ENCODE results near the gene PRDM9.
A peak's percentile ranks its signal among the peaks of the same experiment; 100 is the strongest.
"Not testable (repeated sequence)": the region's sequence is repeated elsewhere in the genome, so short reads cannot be mapped to it uniquely, and the experiment has no call there.

The PRDM9 gene

GRCh38 chr5:23490993-23491392 lies 16.4 kb upstream of the PRDM9 start:
- H3K27ac ChIP-seq: no peak overlapping the region
- POLR2A ChIA-PET (ENCODE audit: low non-redundant PET): no interaction called here
- TF ChIP-seq CTCF (conservative IDR thresholded peaks at IDR 0.05; ENCODE audit: low read depth): no peak
- CTCF ChIA-PET: interaction anchor here (0.6 kb wide), 1 partner anchor 10 kb away, joined by 3 read pairs; no protein-coding TSS in a partner anchor
- DNase-seq (ENCODE audit: low spot score): no peak

GRCh38 chr5:23494558-23494957 lies 12.9 kb upstream of the PRDM9 start:
- no peak for DNase-seq (ENCODE audit: low spot score)
- ChIA-PET POLR2A (ENCODE audit: low non-redundant PET) (no interaction called here), CTCF (no interaction called here)
- TF ChIP-seq CTCF (conservative IDR thresholded peaks at IDR 0.05; ENCODE audit: low read depth): no peak
- H3K27ac ChIP-seq: no peak overlapping the region

GRCh38 chr5:23496576-23496975 lies 10.8 kb upstream of the PRDM9 start:
- CTCF ChIA-PET: no interaction called here

GRCh38 chr5:23506329-23507236 lies 826 bp upstream of the PRDM9 start:
- ChIA-PET POLR2A (ENCODE audit: low non-redundant PET) (no interaction called here), CTCF (interaction anchor here (0.5 to 0.6 kb wide), 3 partner anchors 154 to 383 kb away, joined by 3 to 8 read pairs (median 4); no protein-coding TSS in a partner anchor)
- DNase-seq (ENCODE audit: low spot score): peak; percentile 6
- H3K27ac ChIP-seq: no peak overlapping the region
- TF ChIP-seq CTCF (conservative IDR thresholded peaks at IDR 0.05; ENCODE audit: low read depth): peak; percentile 16; the same call in 1 of the 2 replicates

More at GRCh38 chr5:23496576-23496975, 10.8 kb upstream of the PRDM9 start:
- DNase-seq (ENCODE audit: low spot score): no peak
- POLR2A ChIA-PET (ENCODE audit: low non-redundant PET): no interaction called here
- TF ChIP-seq CTCF (conservative IDR thresholded peaks at IDR 0.05; ENCODE audit: low read depth): no peak
- H3K27ac ChIP-seq: no peak overlapping the region

- CTCF ChIA-PET; H3K27ac ChIP-seq; DNase-seq (ENCODE audit: low spot score); POLR2A ChIA-PET (ENCODE audit: low non-redundant PET): not testable (repeated sequence)
Observed at GRCh38 chr5:23510434-23510833, 3.0 kb downstream of the PRDM9 start.

- ChIA-PET CTCF (interaction anchor here (0.7 kb wide), 1 partner anchor 117 kb away, joined by 3 read pairs; no protein-coding TSS in a partner anchor), POLR2A (ENCODE audit: low non-redundant PET) (no interaction called here)
- no peak for TF ChIP-seq CTCF (conservative IDR thresholded peaks at IDR 0.05; ENCODE audit: low read depth)
- H3K27ac ChIP-seq: no peak overlapping the region
- DNase-seq (ENCODE audit: low spot score): no peak
Observed at GRCh38 chr5:23522553-23522952, 15.1 kb downstream of the PRDM9 start.

- CTCF ChIA-PET: interaction anchor here (0.7 kb wide), 1 partner anchor 117 kb away, joined by 3 read pairs; no protein-coding TSS in a partner anchor
- no peak overlapping the region for H3K27ac ChIP-seq
- DNase-seq (ENCODE audit: low spot score): no peak
- no peak for TF ChIP-seq CTCF (conservative IDR thresholded peaks at IDR 0.05; ENCODE audit: low read depth)
- POLR2A ChIA-PET (ENCODE audit: low non-redundant PET): no interaction called here
Observed at GRCh38 chr5:23523031-23523430, 15.6 kb downstream of the PRDM9 start.
